Measurements from ENCODE around the gene HMGB2. TPM values are rescaled to one million over a fixed set of nuclear protein-coding genes. Genes with fewer than 3 reads are reported as not detected.

The HMGB2 gene
- polyA plus RNA-seq, 3 donors: 129 to 299 (median 248) TPM

DNA sequence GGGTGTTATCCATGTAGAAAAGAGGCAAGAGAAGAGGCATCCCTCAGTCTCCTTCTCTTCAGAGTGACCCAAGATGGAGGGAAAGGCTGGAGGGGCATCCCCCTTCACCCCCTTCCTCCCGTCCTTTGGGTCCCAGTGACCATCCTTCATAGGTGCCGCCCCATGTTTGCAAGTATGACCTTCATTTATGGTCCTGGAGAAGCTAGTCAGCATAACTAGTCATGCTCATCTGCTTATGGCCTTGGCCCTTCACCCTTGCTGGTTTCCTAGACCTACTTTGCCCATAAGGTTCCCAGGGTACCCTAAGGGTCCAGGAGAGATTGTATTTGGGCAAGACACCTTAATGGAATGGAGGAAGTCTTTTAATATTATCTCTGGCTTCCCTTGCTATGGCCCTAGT lies 46.7 kb downstream of the HMGB2 start:
- H3K27me3 ChIP-seq (ENCODE audit: control insufficient read depth in 2 of 2, insufficient read depth in 2 of 2, low read length in 2 of 2): no peaks in the 10 kb centered on the region
- H3K79me2 ChIP-seq (ENCODE audit: insufficient read depth, low read length): peaks cover 25% of the 10 kb centered on the region
- DNase-seq: no peak
- intact Hi-C loops (cut with micrococcal nuclease): no loop called here
- H3K27ac ChIP-seq (ENCODE audit: low read depth in 1 of 2, low read length in 2 of 2): no peak overlapping the region
- Mint-ChIP-seq H3K27ac (no peak overlapping the region), H3K27me3 (ENCODE audit: low read depth in 3 of 3) (peaks cover 0 to 2% (median 1%) of the 10 kb centered on the region in 3 donors), H3K4me3 (no peak overlapping the region), H3K9me3 (peaks cover 12 to 48% (median 43%) of the 10 kb centered on the region in 7 donors), H3K4me1 (no peaks in the 10 kb centered on the region), H3K36me3 (peaks cover 11 to 28% of the 10 kb centered on the region in 2 donors)
- peaks cover 22% of the 10 kb centered on the region for H4K20me1 ChIP-seq (ENCODE audit: insufficient read depth, low read length)
- no peak overlapping the region for H3K9ac ChIP-seq (ENCODE audit: insufficient read depth, low read length, poor library complexity, severe bottlenecking)
- no peak overlapping the region for H2AFZ ChIP-seq (ENCODE audit: insufficient read depth, low read depth, low read length, poor library complexity, severe bottlenecking)
- no peak overlapping the region for H3K4me2 ChIP-seq (replicated peaks; ENCODE audit: extremely low read depth, low read length, poor library complexity, severe bottlenecking)
- H3K4me3 ChIP-seq (replicated peaks in 1 of 3; ENCODE audit: low read depth in 2 of 3, low read length in 3 of 3): no peak overlapping the region
- no peaks in the 10 kb centered on the region for H3K4me1 ChIP-seq (ENCODE audit: control insufficient read depth in 1 of 2, insufficient read depth in 2 of 2, low read length in 2 of 2)
- TF ChIP-seq, protein P1, sequence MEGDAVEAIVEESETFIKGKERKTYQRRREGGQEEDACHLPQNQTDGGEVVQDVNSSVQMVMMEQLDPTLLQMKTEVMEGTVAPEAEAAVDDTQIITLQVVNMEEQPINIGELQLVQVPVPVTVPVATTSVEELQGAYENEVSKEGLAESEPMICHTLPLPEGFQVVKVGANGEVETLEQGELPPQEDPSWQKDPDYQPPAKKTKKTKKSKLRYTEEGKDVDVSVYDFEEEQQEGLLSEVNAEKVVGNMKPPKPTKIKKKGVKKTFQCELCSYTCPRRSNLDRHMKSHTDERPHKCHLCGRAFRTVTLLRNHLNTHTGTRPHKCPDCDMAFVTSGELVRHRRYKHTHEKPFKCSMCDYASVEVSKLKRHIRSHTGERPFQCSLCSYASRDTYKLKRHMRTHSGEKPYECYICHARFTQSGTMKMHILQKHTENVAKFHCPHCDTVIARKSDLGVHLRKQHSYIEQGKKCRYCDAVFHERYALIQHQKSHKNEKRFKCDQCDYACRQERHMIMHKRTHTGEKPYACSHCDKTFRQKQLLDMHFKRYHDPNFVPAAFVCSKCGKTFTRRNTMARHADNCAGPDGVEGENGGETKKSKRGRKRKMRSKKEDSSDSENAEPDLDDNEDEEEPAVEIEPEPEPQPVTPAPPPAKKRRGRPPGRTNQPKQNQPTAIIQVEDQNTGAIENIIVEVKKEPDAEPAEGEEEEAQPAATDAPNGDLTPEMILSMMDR (IDR thresholded peaks at IDR 0.05): no peak
- H3K9me3 ChIP-seq (replicated peaks in 1 of 2; ENCODE audit: control insufficient read depth in 1 of 2, insufficient read depth in 1 of 2, low read length in 2 of 2): peaks cover 23 to 53% of the 10 kb centered on the region in 2 donors
- H3K36me3 ChIP-seq (replicated peaks in 1 of 2; ENCODE audit: control insufficient read depth in 1 of 2, insufficient read depth in 2 of 2, low read length in 2 of 2): peaks cover 0 to 45% of the 10 kb centered on the region in 2 donors
- 100% methylated on average over 2 of the region's 2 CpGs for WGBS (ENCODE audit: insufficient coverage)

- H3K4me2 ChIP-seq (replicated peaks; ENCODE audit: extremely low read depth, low read length, poor library complexity, severe bottlenecking): no peak overlapping the region
- peaks cover 11% of the 10 kb centered on the region for H4K20me1 ChIP-seq (ENCODE audit: insufficient read depth, low read length)
- H3K4me3 ChIP-seq (replicated peaks in 1 of 3; ENCODE audit: low read depth in 2 of 3, low read length in 3 of 3): no peak overlapping the region
- H3K79me2 ChIP-seq (ENCODE audit: insufficient read depth, low read length): peaks cover 33% of the 10 kb centered on the region
- peaks cover 9% of the 10 kb centered on the region for H3K4me1 Mint-ChIP-seq
- H3K27ac ChIP-seq (ENCODE audit: low read depth in 1 of 2, low read length in 2 of 2): no peak overlapping the region
- peaks cover 5 to 17% of the 10 kb centered on the region in 2 donors for H3K4me1 ChIP-seq (ENCODE audit: control insufficient read depth in 1 of 2, insufficient read depth in 2 of 2, low read length in 2 of 2)
- no peak overlapping the region for H3K4me3 Mint-ChIP-seq
- H3K9ac ChIP-seq (ENCODE audit: insufficient read depth, low read length, poor library complexity, severe bottlenecking): no peak overlapping the region
- peaks cover 27 to 56% of the 10 kb centered on the region in 2 donors for H3K9me3 ChIP-seq (replicated peaks in 1 of 2; ENCODE audit: control insufficient read depth in 1 of 2, insufficient read depth in 1 of 2, low read length in 2 of 2)
- no peaks in the 10 kb centered on the region for H3K27me3 ChIP-seq (ENCODE audit: control insufficient read depth in 2 of 2, insufficient read depth in 2 of 2, low read length in 2 of 2)
- peaks cover 0 to 45% of the 10 kb centered on the region in 2 donors for H3K36me3 ChIP-seq (replicated peaks in 1 of 2; ENCODE audit: control insufficient read depth in 1 of 2, insufficient read depth in 2 of 2, low read length in 2 of 2)
- H2AFZ ChIP-seq (ENCODE audit: insufficient read depth, low read depth, low read length, poor library complexity, severe bottlenecking): no peak overlapping the region
- no peak for DNase-seq
- intact Hi-C loops (cut with micrococcal nuclease): no loop called here
- peaks cover 17 to 26% of the 10 kb centered on the region in 2 donors for H3K36me3 Mint-ChIP-seq
- peaks cover 12 to 58% (median 49%) of the 10 kb centered on the region in 7 donors for H3K9me3 Mint-ChIP-seq
- peaks cover 0 to 2% (median 0%) of the 10 kb centered on the region in 3 donors for H3K27me3 Mint-ChIP-seq (ENCODE audit: low read depth in 3 of 3)
- TF ChIP-seq, protein P1 (IDR thresholded peaks at IDR 0.05): no peak
- H3K27ac Mint-ChIP-seq: no peak overlapping the region
These were observed 49.7 kb downstream of the HMGB2 start for GRCh38 chr4:173284463-173284862.
